H1 (cell line): ENCODE results near the gene IP6K1. TPM values are rescaled to one million over a fixed set of nuclear protein-coding genes. Genes with fewer than 3 reads are reported as not detected.

Experiments
- CTCF ChIA-PET: fragments of 300-600 bp; sonication (Branson Sonifier 250); formaldehyde crosslinking; loops from one replicate; lab custom pipeline; 2021; ENCODE audit not compliant: partially characterized antibody; lab: Charles Lee
- POLR2A ChIA-PET: fragments of 300-600 bp; sonication (Branson Sonifier 250); formaldehyde crosslinking; loops from one replicate; lab custom pipeline; 2021; ENCODE audit warnings: inconsistent platforms; ENCODE audit not compliant: partially characterized antibody; lab: Charles Lee
- DNase-seq, 2 experiments: peaks; one replicate each; pipeline versions ENCODE4 v3.0.0 to v3.0.0-alpha.2; 2010 to 2022; ENCODE audit warnings: low spot score in 2 of 2, low read depth in 1 of 2, mixed read lengths in 1 of 2
- FAIRE-seq: peaks from 2 replicates; lab custom pipeline; 2011; peaks lifted over from hg19 to GRCh38; lab: Jason Lieb, UNC
- H2AFZ ChIP-seq: 2 replicates; pipeline ENCODE4 v1.8.1; 2012; ENCODE audit warnings: low read length, inconsistent platforms
- H2AK5ac ChIP-seq: 2 replicates; pipeline ENCODE4 v1.6.1; 2013; ENCODE audit warnings: low read depth, low read length
- H2BK120ac ChIP-seq: replicated peaks from 2 replicates; pipeline ENCODE3; 2013; ENCODE audit warnings: low read depth, low read length, inconsistent platforms
- H2BK12ac ChIP-seq: 2 replicates; pipeline ENCODE4 v1.6.1; 2013; ENCODE audit warnings: low read depth, low read length
- H2BK15ac ChIP-seq: 2 replicates; pipeline ENCODE4 v1.6.1; 2013; ENCODE audit warnings: low read length
- H2BK20ac ChIP-seq: 2 replicates; pipeline ENCODE4 v1.6.1; 2013; ENCODE audit warnings: low read length
- H2BK5ac ChIP-seq: 2 replicates; pipeline ENCODE4 v1.6.1; 2013; ENCODE audit warnings: low read depth, low read length
- H3K14ac ChIP-seq: 2 replicates; pipeline ENCODE4 v1.6.1; 2013; ENCODE audit warnings: inconsistent platforms; ENCODE audit not compliant: insufficient read length
- H3K18ac ChIP-seq: 2 replicates; pipeline ENCODE4 v1.6.1; 2013; ENCODE audit warnings: low read length; ENCODE audit errors: extremely low read depth
- H3K23ac ChIP-seq: 2 replicates; pipeline ENCODE4 v1.6.1; 2013; ENCODE audit warnings: inconsistent platforms; ENCODE audit not compliant: insufficient read length
- H3K23me2 ChIP-seq: 2 replicates; pipeline ENCODE4 v1.6.1; 2013; ENCODE audit warnings: low read depth, low read length
- H3K27ac ChIP-seq: 2 replicates; pipeline ENCODE4 v1.6.1; 2011; ENCODE audit warnings: low read depth, low read length, inconsistent platforms
- H3K27me3 ChIP-seq, 4 experiments: replicated peaks in 1 of 4; 1 replicate in 1 of 4; 2 replicates in 3 of 4; pipeline versions ENCODE4 v1.6.1 to v1.8.1; 2011 to 2013; ENCODE audit warnings: low read length in 3 of 4, mild to moderate bottlenecking in 3 of 4, inconsistent platforms in 2 of 4, mixed read lengths in 2 of 4, moderate library complexity in 1 of 4; ENCODE audit not compliant: control insufficient read depth in 3 of 4, insufficient read depth in 3 of 4; ENCODE audit errors: extremely low read depth in 1 of 4
- H3K36me3 ChIP-seq, 4 experiments: 2 replicates each; pipeline versions ENCODE4 v1.6.1 to v1.8.1; 2011 to 2013; ENCODE audit warnings: mild to moderate bottlenecking in 4 of 4, low read length in 3 of 4, moderate library complexity in 2 of 4, control low read depth in 1 of 4, inconsistent platforms in 1 of 4; ENCODE audit not compliant: insufficient read depth in 4 of 4, control insufficient read depth in 2 of 4
- H3K4ac ChIP-seq: replicated peaks from 2 replicates; pipeline ENCODE3; 2013; ENCODE audit warnings: low read length, low read depth, mixed read lengths, inconsistent platforms; ENCODE audit not compliant: insufficient read length
- H3K4me1 ChIP-seq, 4 experiments: replicated peaks in 1 of 4; 1 replicate in 1 of 4; 2 replicates in 3 of 4; pipeline versions ENCODE4 v1.6.1 to v1.8.1; 2011 to 2013; ENCODE audit warnings: low read length in 3 of 4, inconsistent platforms in 2 of 4, mixed read lengths in 1 of 4; ENCODE audit not compliant: insufficient read depth in 4 of 4, control insufficient read depth in 3 of 4
- H3K4me2 ChIP-seq, 2 experiments: 2 replicates each; pipeline versions ENCODE4 v1.6.1 to v1.8.1; 2011 to 2013; ENCODE audit warnings: low read depth in 2 of 2, low read length in 2 of 2, control low read depth in 1 of 2, inconsistent platforms in 1 of 2, mild to moderate bottlenecking in 1 of 2; ENCODE audit not compliant: insufficient read depth in 1 of 2
- H3K4me3 ChIP-seq, 4 experiments: fragments of 200-600, 300-600 bp in 1 of 4; sonication (generic), shearing (Covaris generic), sonication (Bioruptor Twin) in 1 of 4; 2 replicates each; pipeline versions ENCODE4 v1.5.1 to v1.8.1; 2011 to 2016; ENCODE audit warnings: low read length in 4 of 4, low read depth in 3 of 4, control low read depth in 2 of 4, inconsistent platforms in 2 of 4, mild to moderate bottlenecking in 2 of 4, mixed read lengths in 1 of 4, moderate library complexity in 1 of 4; ENCODE audit not compliant: insufficient read depth in 2 of 4; ENCODE audit errors: extremely low read depth in 1 of 4
- H3K56ac ChIP-seq: replicated peaks from 2 replicates; pipeline ENCODE3; 2013; ENCODE audit warnings: low read depth, mild to moderate bottlenecking, mixed read lengths, low read length, inconsistent platforms; ENCODE audit not compliant: insufficient read length
- H3K79me1 ChIP-seq: 2 replicates; pipeline ENCODE4 v1.6.1; 2013; ENCODE audit warnings: low read depth, low read length, control low read depth
- H3K79me2 ChIP-seq, 2 experiments: 2 replicates each; pipeline versions ENCODE4 v1.6.1 to v1.8.1; 2012 to 2013; ENCODE audit warnings: low read length in 2 of 2, mild to moderate bottlenecking in 2 of 2, inconsistent platforms in 1 of 2; ENCODE audit not compliant: insufficient read depth in 2 of 2, control insufficient read depth in 1 of 2
- H3K9ac ChIP-seq, 4 experiments: replicated peaks in 1 of 4; 1 replicate in 1 of 4; 2 replicates in 3 of 4; pipeline versions ENCODE4 v1.6.1 to v1.8.1; 2011 to 2013; ENCODE audit warnings: low read depth in 3 of 4, low read length in 3 of 4, control low read depth in 2 of 4, mild to moderate bottlenecking in 2 of 4, moderate library complexity in 2 of 4, inconsistent platforms in 1 of 4; ENCODE audit errors: extremely low read depth in 1 of 4
- H3K9me3 ChIP-seq, 2 experiments: 2 replicates each; pipeline versions ENCODE4 v1.6.1 to v1.8.1; 2012 to 2013; ENCODE audit warnings: mild to moderate bottlenecking in 2 of 2, moderate library complexity in 2 of 2, control low read depth in 1 of 2, inconsistent platforms in 1 of 2, low read depth in 1 of 2, low read length in 1 of 2, mixed read lengths in 1 of 2; ENCODE audit not compliant: insufficient read depth in 2 of 2
- H4K20me1 ChIP-seq, 2 experiments: replicated peaks in 1 of 2; 2 replicates each; pipeline versions ENCODE3 to v1.8.1; 2011 to 2013; ENCODE audit warnings: inconsistent platforms in 2 of 2, low read length in 2 of 2, mild to moderate bottlenecking in 1 of 2; ENCODE audit not compliant: insufficient read depth in 2 of 2, control insufficient read depth in 1 of 2
- H4K5ac ChIP-seq: 2 replicates; pipeline ENCODE4 v1.6.1; 2013; ENCODE audit warnings: low read length, low read depth, mixed read lengths, inconsistent platforms; ENCODE audit not compliant: insufficient read length
- H4K8ac ChIP-seq: 2 replicates; pipeline ENCODE4 v1.8.0; 2013; ENCODE audit warnings: mild to moderate bottlenecking, moderate library complexity, low read length, inconsistent platforms; ENCODE audit not compliant: insufficient read depth; ENCODE audit errors: extremely low read depth
- H4K91ac ChIP-seq: replicated peaks from 2 replicates; pipeline ENCODE3; 2013; ENCODE audit warnings: low read length, mixed read lengths, inconsistent platforms; ENCODE audit not compliant: insufficient read length
- NANOG ChIP-seq: IDR thresholded peaks from 2 replicates; pipeline ENCODE4 v1.6.1; 2011; ENCODE audit warnings: low read length, low read depth, mild to moderate bottlenecking, inconsistent platforms; ENCODE audit not compliant: insufficient read depth, poor library complexity, severe bottlenecking
- RBBP5 ChIP-seq: IDR thresholded peaks from 2 replicates; pipeline ENCODE4 v1.7.1; 2012; ENCODE audit warnings: low read depth, mild to moderate bottlenecking, inconsistent platforms, low read length, moderate library complexity, borderline replicate concordance
- WGBS, 2 experiments: shearing (Covaris generic) in 1 of 2; methylation state at CpG; one replicate each; pipeline versions ENCODE4 v1.1.6 to v1.1.7; 2013 to 2015; ENCODE audit warnings: low lambda C conversion rate in 2 of 2, mixed read lengths in 2 of 2, inconsistent platforms in 1 of 2, low coverage in 1 of 2, missing lambda C conversion rate in 1 of 2; ENCODE audit not compliant: insufficient replicate concordance in 2 of 2, insufficient coverage in 1 of 2, insufficient read length in 1 of 2; ENCODE audit errors: extremely low coverage in 1 of 2, missing lambda C conversion rate in 1 of 2; 5-methylcytosine and 5-hydroxymethylcytosine counted together
- polyA plus RNA-seq, 7 experiments: library from polyadenylated mRNA; depleted of rRNA in 3 of 7; stranded (reverse) in 5 of 7; unstranded in 2 of 7; fragments of >200 nt in 5 of 7; fragments of 200-250 nt in 2 of 7; gene quantifications; 1 replicate in 5 of 7; 2 replicates in 1 of 7; 4 replicates in 1 of 7; pipeline versions ENCODE4 v1.2.1 to v1.2.3, GENCODE V29; 2011 to 2013; ENCODE audit warnings: missing spikeins in 2 of 7, mixed read lengths in 2 of 7
- total RNA-seq: library from RNA; stranded (reverse); fragmentation: NEBNext Ultra II Directional; extraction: Animal tissue kit (Norgen Biotek cat#: 25700); gene quantifications from 2 replicates; pipeline ENCODE4 v1.2.1, GENCODE V29; 2021

IP6K1 gene
- total and polyA plus RNA-seq, 2 of the 8 experiments (the other 6 are each of a cell fraction or from before 2014, with no cell fraction given) = 31.5 to 35.2 TPM

DNA sequence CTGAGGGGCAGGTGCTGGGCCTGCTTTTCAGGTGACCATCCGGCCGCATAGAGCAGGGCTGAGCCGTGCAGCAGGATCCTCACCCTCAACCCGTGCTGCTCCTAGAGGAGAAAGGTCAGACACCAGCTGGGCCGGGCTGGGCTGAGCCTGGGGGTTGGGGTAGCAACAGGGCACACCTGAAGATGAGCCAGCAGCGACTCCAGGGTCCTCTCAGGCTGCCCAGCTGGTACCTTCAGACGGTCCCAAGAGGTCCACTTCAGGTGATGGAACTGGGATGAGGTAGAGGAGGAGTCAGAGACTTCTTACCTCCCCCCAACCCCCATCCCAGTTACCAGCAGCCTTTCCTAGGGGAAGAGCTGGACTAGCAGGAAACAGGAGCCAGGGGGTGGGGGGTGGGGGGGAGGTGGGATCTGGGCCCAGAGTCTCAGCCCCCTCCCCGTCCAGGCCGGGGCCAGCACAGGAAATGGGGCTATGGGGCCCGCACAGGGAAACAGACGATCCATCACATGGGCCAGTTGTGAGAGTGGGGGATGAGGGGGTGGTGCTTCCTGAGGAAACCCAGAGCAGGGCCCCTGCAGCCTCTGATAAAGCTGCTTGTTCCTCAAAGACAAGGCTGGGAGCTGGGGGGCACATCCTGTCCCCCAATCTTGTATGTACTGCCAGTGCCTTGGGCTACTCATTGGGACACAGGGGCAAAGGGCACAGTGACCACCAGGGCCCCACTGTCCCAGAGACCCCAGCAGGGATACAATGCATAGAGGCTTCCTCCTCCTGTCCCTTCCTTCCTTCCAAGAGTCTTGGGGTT is 19.8 kb upstream of the IP6K1 start:
- no peak overlapping the region for H3K9ac ChIP-seq
- H3K79me2 ChIP-seq = no peaks in the 10 kb centered on the region
- no peaks in the 10 kb centered on the region for H3K9me3 ChIP-seq
- no peak overlapping the region for H3K4me3 ChIP-seq
- peak overlapping the region; percentile 67 for H3K18ac ChIP-seq
- H2AK5ac ChIP-seq = no peak overlapping the region
- DNase-seq (no peak), FAIRE-seq (no peak)
- H2BK12ac ChIP-seq = peak overlapping the region; percentile 92; the same call in 1 of the 2 replicates
- H3K36me3 ChIP-seq = no peaks in the 10 kb centered on the region
- H2BK120ac ChIP-seq = peak overlapping the region; percentile 61
- H3K79me1 ChIP-seq = no peaks in the 10 kb centered on the region
- H3K4me2 ChIP-seq = peak overlapping the region in 1 of 2 experiments; percentile 41; a peak in 2 of 4 replicates
- H2AFZ ChIP-seq = no peak overlapping the region
- H3K56ac ChIP-seq = no peak overlapping the region
- TF ChIP-seq NANOG = no peak
- peak; percentile 25; the same call in 1 of the 2 replicates for TF ChIP-seq RBBP5
- TF ChIP-seq, all 59 proteins: peak for 1
- Histone ChIP-seq H2BK5ac (peak overlapping the region; percentile 9; the same call in 1 of the 2 replicates), H3K23ac (no peak overlapping the region), H4K91ac (peak overlapping the region; percentile 48), H2BK15ac (peak overlapping the region; percentile 55; the same call in 1 of the 2 replicates), H2BK20ac (no peak overlapping the region), H3K14ac (no peak overlapping the region), H4K20me1 (no peaks in the 10 kb centered on the region), H3K4me1 (peaks cover 0 to 25% (median 21%) of the 10 kb centered on the region in 4 experiments; a peak in 6 of 7 replicates), H3K27me3 (peaks cover 0 to 17% (median 15%) of the 10 kb centered on the region in 4 experiments; a peak in 6 of 7 replicates), H3K4ac (no peak overlapping the region), H4K8ac (peak overlapping the region; percentile 74), H4K5ac (no peak overlapping the region), H3K23me2 (peaks cover 8% of the 10 kb centered on the region; the same call in 1 of the 2 replicates), H3K27ac (0 out of 2 replicates have a peak overlapping the region, but pooled peaks have one; percentile 20)
- 65% methylated on average over 7 of the region's 11 CpGs; no CpG with 5 or more reads in 1 of the 2 experiments for WGBS, 2 experiments
- ChIA-PET CTCF (interaction anchor here (0.6 to 17.0 kb wide), 8 partner anchors 9 to 103 kb away, joined by 3 to 266 read pairs (median 7); partner anchors contain the start of gene UBA7), POLR2A (interaction anchor here (0.8 to 6.2 kb wide), 6 partner anchors 11 to 87 kb away, joined by 3 to 16 read pairs (median 4); partner anchors contain the start of genes AMIGO3 and TRAIP)
